ENCODE data around the gene FOCAD. TPM values are rescaled to one million over a fixed set of nuclear protein-coding genes. Genes with fewer than 3 reads are reported as not detected.

The FOCAD gene
- total RNA-seq, 1 experiment from 2014 or later, result 40.7 TPM

DNA sequence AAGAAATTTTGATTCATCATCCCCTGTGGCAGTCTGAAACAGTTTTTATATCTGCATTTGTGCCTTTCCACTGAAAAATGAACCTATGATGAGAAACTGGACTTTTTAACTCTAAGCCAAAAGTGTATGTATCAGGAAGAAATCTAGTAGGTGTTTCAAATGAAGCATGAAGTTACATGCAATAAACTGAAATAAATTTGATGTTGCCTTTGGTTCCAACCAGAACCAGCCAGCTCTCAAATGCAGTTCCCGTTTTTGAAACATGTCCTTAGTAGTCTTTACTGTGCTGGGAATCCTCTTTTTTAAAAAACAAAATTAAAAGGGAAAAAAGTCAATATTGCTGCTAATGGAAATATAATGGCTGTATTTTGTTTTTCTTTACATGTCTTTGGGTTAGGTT is 303.5 kb downstream of the FOCAD start:
- intact Hi-C loops (cut with micrococcal nuclease), result no loop called here
- no peaks in the 10 kb centered on the region for H3K4me1 ChIP-seq (ENCODE audit: control insufficient read depth in 1 of 2, insufficient read depth in 2 of 2, low read length in 2 of 2)
- no peak overlapping the region for H3K9ac ChIP-seq (ENCODE audit: low read length)
- CTCF ChIA-PET, result no interaction called here
- no peak overlapping the region for H2AFZ ChIP-seq (ENCODE audit: low read depth, low read length, poor library complexity, severe bottlenecking)
- ATAC-seq, result no peak
- H3K27me3 ChIP-seq (ENCODE audit: insufficient read depth, low read length), result no peaks in the 10 kb centered on the region
- RAD21 ChIA-PET (ENCODE audit: low non-redundant PET in 1 of 2, low total read pairs in 2 of 2, uncharacterized antibody in 2 of 2, unreplicated experiment in 2 of 2), result no interaction called here
- no peaks in the 10 kb centered on the region for H3K79me2 ChIP-seq (ENCODE audit: insufficient read depth, low read length)
- no peak overlapping the region for H3K27ac ChIP-seq (ENCODE audit: low read depth, low read length)
- no peaks in the 10 kb centered on the region for H3K9me3 ChIP-seq (ENCODE audit: control insufficient read depth in 1 of 2, insufficient read depth in 1 of 2, low read depth in 1 of 2, low read length in 2 of 2)
- H3K4me3 ChIP-seq (replicated peaks in 1 of 2; ENCODE audit: low read depth in 1 of 2, low read length in 2 of 2), result no peak overlapping the region
- H3K9me2 ChIP-seq (ENCODE audit: insufficient read depth), result no peaks in the 10 kb centered on the region
- DNase-seq (ENCODE audit: low read depth, low spot score), result no peak
- POLR2A ChIA-PET, result no interaction called here
- H4K20me1 ChIP-seq (ENCODE audit: insufficient read depth), result no peaks in the 10 kb centered on the region
- BruUV-seq (replicated peaks), result no TSS peak
- H3K4me2 ChIP-seq (ENCODE audit: low read length), result no peak overlapping the region
- no peaks in the 10 kb centered on the region for H3K36me3 ChIP-seq (ENCODE audit: control insufficient read depth in 1 of 2, insufficient read depth in 2 of 2, low read length in 2 of 2)
- no peak for TF ChIP-seq EZH2 (IDR thresholded peaks at IDR 0.05)
- no peak for TF ChIP-seq POLR2AphosphoS5 (IDR thresholded peaks at IDR 0.05; ENCODE audit: low read depth, low read length)
- TF ChIP-seq ZFX (IDR thresholded peaks at IDR 0.05), result no peak
- no peak for TF ChIP-seq MAX (IDR thresholded peaks at IDR 0.05)
- TF ChIP-seq CBX3 (IDR thresholded peaks at IDR 0.05; ENCODE audit: low read depth), result no peak
- TF ChIP-seq, protein P1, sequence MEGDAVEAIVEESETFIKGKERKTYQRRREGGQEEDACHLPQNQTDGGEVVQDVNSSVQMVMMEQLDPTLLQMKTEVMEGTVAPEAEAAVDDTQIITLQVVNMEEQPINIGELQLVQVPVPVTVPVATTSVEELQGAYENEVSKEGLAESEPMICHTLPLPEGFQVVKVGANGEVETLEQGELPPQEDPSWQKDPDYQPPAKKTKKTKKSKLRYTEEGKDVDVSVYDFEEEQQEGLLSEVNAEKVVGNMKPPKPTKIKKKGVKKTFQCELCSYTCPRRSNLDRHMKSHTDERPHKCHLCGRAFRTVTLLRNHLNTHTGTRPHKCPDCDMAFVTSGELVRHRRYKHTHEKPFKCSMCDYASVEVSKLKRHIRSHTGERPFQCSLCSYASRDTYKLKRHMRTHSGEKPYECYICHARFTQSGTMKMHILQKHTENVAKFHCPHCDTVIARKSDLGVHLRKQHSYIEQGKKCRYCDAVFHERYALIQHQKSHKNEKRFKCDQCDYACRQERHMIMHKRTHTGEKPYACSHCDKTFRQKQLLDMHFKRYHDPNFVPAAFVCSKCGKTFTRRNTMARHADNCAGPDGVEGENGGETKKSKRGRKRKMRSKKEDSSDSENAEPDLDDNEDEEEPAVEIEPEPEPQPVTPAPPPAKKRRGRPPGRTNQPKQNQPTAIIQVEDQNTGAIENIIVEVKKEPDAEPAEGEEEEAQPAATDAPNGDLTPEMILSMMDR (IDR thresholded peaks at IDR 0.05 in 2 of 3, conservative IDR thresholded peaks at IDR 0.05 in 1 of 3; ENCODE audit: borderline replicate concordance in 1 of 3, insufficient read depth in 1 of 3, low read depth in 2 of 3, low read length in 2 of 3), result no peak

DNA sequence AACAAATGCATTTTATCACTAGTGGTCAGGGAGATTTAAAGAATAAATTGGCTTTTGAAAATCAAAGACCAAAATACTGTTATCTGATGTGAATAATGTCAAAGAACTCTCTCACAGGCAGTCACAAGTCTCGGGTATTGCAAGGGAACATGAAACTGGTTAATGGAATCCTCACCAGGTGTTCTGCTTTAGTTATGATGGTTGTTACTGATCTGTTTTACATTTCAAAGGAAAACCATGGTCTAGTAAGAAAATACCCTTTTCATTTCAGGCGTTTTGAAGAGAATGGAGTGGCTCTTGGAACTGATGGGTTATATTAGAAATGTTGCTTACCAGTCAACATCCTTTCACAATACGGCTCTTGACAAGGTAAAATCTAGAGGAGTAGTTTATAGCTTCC is 304.0 kb downstream of the FOCAD start:
- DNase-seq (ENCODE audit: low read depth, low spot score) (no peak), ATAC-seq (no peak)
- Histone ChIP-seq H3K9ac (ENCODE audit: low read length) (no peak overlapping the region), H3K27ac (ENCODE audit: low read depth, low read length) (no peak overlapping the region), H4K20me1 (ENCODE audit: insufficient read depth) (no peaks in the 10 kb centered on the region), H3K4me2 (ENCODE audit: low read length) (no peak overlapping the region), H3K79me2 (ENCODE audit: insufficient read depth, low read length) (no peaks in the 10 kb centered on the region), H3K36me3 (ENCODE audit: control insufficient read depth in 1 of 2, insufficient read depth in 2 of 2, low read length in 2 of 2) (no peaks in the 10 kb centered on the region), H2AFZ (ENCODE audit: low read depth, low read length, poor library complexity, severe bottlenecking) (no peak overlapping the region), H3K9me2 (ENCODE audit: insufficient read depth) (no peaks in the 10 kb centered on the region), H3K4me3 (replicated peaks in 1 of 2; ENCODE audit: low read depth in 1 of 2, low read length in 2 of 2) (no peak overlapping the region), H3K9me3 (ENCODE audit: control insufficient read depth in 1 of 2, insufficient read depth in 1 of 2, low read depth in 1 of 2, low read length in 2 of 2) (no peaks in the 10 kb centered on the region), H3K27me3 (ENCODE audit: insufficient read depth, low read length) (no peaks in the 10 kb centered on the region), H3K4me1 (ENCODE audit: control insufficient read depth in 1 of 2, insufficient read depth in 2 of 2, low read length in 2 of 2) (no peaks in the 10 kb centered on the region)
- POLR2A ChIA-PET, result no interaction called here
- no TSS peak for BruUV-seq (replicated peaks)
- CTCF ChIA-PET, result no interaction called here
- intact Hi-C loops (cut with micrococcal nuclease), result no loop called here
- RAD21 ChIA-PET (ENCODE audit: low non-redundant PET in 1 of 2, low total read pairs in 2 of 2, uncharacterized antibody in 2 of 2, unreplicated experiment in 2 of 2), result no interaction called here
- TF ChIP-seq TCF7L2 (IDR thresholded peaks at IDR 0.05; ENCODE audit: borderline replicate concordance, extremely low read depth, insufficient read depth, insufficient read length) (no peak), RAD21 (IDR thresholded peaks at IDR 0.05; ENCODE audit: low read depth) (no peak), POLR2AphosphoS5 (IDR thresholded peaks at IDR 0.05; ENCODE audit: low read depth, low read length) (no peak), POLR2A (IDR thresholded peaks at IDR 0.05; ENCODE audit: borderline replicate concordance, extremely low read depth, insufficient read depth, insufficient read length) (no peak), EGR1 (IDR thresholded peaks at IDR 0.05; ENCODE audit: low read depth) (no peak), ZFX (IDR thresholded peaks at IDR 0.05) (no peak), ATF3 (IDR thresholded peaks at IDR 0.05) (no peak), CEBPB (IDR thresholded peaks at IDR 0.05; ENCODE audit: low read depth) (no peak), FOSL1 (IDR thresholded peaks at IDR 0.05; ENCODE audit: low read depth) (no peak), EZH2phosphoT487 (IDR thresholded peaks at IDR 0.05; ENCODE audit: borderline replicate concordance) (no peak), ZNF274 (IDR thresholded peaks at IDR 0.05; ENCODE audit: low read depth, low read length) (no peak), JUND (IDR thresholded peaks at IDR 0.05) (no peak)
- TF ChIP-seq, protein P2, sequence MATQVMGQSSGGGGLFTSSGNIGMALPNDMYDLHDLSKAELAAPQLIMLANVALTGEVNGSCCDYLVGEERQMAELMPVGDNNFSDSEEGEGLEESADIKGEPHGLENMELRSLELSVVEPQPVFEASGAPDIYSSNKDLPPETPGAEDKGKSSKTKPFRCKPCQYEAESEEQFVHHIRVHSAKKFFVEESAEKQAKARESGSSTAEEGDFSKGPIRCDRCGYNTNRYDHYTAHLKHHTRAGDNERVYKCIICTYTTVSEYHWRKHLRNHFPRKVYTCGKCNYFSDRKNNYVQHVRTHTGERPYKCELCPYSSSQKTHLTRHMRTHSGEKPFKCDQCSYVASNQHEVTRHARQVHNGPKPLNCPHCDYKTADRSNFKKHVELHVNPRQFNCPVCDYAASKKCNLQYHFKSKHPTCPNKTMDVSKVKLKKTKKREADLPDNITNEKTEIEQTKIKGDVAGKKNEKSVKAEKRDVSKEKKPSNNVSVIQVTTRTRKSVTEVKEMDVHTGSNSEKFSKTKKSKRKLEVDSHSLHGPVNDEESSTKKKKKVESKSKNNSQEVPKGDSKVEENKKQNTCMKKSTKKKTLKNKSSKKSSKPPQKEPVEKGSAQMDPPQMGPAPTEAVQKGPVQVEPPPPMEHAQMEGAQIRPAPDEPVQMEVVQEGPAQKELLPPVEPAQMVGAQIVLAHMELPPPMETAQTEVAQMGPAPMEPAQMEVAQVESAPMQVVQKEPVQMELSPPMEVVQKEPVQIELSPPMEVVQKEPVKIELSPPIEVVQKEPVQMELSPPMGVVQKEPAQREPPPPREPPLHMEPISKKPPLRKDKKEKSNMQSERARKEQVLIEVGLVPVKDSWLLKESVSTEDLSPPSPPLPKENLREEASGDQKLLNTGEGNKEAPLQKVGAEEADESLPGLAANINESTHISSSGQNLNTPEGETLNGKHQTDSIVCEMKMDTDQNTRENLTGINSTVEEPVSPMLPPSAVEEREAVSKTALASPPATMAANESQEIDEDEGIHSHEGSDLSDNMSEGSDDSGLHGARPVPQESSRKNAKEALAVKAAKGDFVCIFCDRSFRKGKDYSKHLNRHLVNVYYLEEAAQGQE (IDR thresholded peaks at IDR 0.05; ENCODE audit: low read depth), result no peak

Data from HCT116 (cell line).